GM06990 (cell line): ENCODE results near the gene MMP11.

Source experiments
- DNase-seq: peaks from one replicate; pipeline ENCODE4 v3.0.0-alpha.2; 2011; ENCODE audit not compliant: insufficient read length; ENCODE audit errors: extremely low read depth
- H3K27me3 ChIP-seq: replicated peaks from 2 replicates; pipeline ENCODE4 v1.6.0; 2011; ENCODE audit warnings: low read length; ENCODE audit not compliant: control insufficient read depth, insufficient read depth
- H3K36me3 ChIP-seq: 2 replicates; pipeline ENCODE4 v1.5.1; 2011; ENCODE audit warnings: low read length; ENCODE audit not compliant: control insufficient read depth, insufficient read depth
- H3K4me3 ChIP-seq: replicated peaks from 2 replicates; pipeline ENCODE4 v1.5.1; 2011; ENCODE audit warnings: low read depth, mild to moderate bottlenecking, control low read depth, low read length
- TF ChIP-seq, protein P1 (sequence below): IDR thresholded peaks from 2 replicates; pipeline ENCODE4 v1.5.1; 2011; ENCODE audit warnings: low read length, control low read depth, mild to moderate bottlenecking, inconsistent platforms; ENCODE audit not compliant: insufficient read depth, poor library complexity, severe bottlenecking

Gene MMP11

DNA sequence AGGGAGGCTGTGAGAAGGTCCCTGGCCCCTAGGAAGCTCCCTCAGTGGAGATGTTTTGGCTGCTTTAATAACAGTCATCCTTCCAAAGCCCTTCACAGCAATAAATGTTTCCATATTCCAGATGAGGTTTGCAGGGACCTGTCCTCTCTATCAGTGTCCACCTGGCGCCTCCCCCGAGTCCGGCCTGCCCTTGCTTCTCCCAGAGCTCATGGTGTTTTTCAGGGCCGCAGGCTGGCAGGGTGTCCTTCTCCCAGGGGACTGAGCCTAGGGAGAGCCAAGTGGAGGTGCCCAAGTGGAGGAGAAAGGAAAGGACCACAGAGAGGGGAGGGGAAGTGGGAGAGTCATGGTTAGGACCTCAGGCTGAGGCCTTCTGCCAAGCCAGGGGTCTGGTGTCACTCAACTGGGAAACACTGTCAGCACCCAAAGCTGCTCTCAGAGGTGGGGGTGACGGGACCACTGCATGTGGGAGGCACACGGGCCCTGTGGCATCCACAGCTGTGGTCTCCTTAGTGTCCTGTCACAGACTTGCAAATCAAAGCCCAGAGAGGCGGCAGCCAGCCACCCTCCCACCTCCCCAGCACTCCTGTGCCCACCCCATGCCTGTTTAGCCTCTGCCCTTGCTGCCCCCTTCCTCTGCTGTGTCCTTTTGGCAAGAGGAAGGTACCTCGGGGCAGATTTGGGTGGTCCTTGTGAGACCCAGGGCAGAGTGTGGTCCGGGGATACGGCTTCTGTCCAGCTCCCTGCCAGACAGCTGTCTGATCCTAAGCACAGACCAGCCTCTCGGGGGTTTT is 59.8 kb downstream of the MMP11 start:
- no peak overlapping the region for H3K4me3 ChIP-seq
- H3K36me3 ChIP-seq, result peaks cover 42% of the 10 kb centered on the region
- H3K27me3 ChIP-seq, result no peaks in the 10 kb centered on the region
- TF ChIP-seq, protein P1, sequence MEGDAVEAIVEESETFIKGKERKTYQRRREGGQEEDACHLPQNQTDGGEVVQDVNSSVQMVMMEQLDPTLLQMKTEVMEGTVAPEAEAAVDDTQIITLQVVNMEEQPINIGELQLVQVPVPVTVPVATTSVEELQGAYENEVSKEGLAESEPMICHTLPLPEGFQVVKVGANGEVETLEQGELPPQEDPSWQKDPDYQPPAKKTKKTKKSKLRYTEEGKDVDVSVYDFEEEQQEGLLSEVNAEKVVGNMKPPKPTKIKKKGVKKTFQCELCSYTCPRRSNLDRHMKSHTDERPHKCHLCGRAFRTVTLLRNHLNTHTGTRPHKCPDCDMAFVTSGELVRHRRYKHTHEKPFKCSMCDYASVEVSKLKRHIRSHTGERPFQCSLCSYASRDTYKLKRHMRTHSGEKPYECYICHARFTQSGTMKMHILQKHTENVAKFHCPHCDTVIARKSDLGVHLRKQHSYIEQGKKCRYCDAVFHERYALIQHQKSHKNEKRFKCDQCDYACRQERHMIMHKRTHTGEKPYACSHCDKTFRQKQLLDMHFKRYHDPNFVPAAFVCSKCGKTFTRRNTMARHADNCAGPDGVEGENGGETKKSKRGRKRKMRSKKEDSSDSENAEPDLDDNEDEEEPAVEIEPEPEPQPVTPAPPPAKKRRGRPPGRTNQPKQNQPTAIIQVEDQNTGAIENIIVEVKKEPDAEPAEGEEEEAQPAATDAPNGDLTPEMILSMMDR, result no peak
- no peak for DNase-seq

DNA sequence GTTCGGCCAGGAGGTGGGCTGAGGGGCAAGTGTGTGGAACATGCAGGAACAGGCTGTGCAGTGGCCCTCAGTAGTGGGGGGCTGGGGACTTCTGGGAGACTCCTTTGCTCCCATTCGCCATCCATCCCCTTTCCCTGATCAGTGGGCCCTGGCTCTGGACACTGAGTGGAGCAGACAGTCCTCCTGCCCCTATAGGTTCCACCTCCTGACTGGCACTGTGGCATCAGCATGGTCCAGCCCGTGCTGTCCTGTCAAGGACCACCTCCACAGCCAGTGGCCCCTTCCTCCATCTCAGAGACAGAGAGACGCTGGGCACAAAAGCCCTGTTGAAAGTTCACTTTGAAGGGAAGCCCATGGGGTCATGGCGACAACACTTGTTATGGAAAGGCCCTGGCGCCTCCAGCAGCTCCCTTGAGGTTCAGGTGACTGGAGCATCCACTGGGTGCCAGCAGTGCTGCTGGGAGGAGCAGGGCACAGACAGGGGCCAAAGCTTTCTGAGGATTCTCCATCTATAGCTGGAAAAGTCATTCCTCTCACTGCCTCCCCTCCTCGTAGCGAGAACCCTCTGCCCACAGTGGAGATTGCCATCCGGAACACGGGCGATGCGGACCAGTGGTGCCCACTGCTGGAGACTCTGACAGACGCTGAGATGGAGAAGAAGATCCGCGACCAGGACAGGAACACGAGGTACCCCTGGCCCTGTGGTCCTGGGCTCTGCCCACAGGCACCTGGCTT is 60.5 kb downstream of the MMP11 start:
- H3K4me3 ChIP-seq, result no peak overlapping the region
- DNase-seq, result no peak
- H3K27me3 ChIP-seq, result no peaks in the 10 kb centered on the region
- TF ChIP-seq, protein P1, result peak; percentile 5
- peaks cover 43% of the 10 kb centered on the region for H3K36me3 ChIP-seq
